RWPE1 (cell line): ENCODE measurements around the gene AP5B1.
"Not testable (repeated sequence)": the region's sequence is repeated elsewhere in the genome, so short reads cannot be mapped to it uniquely, and the experiment has no call there.

Source experiments
- CTCF ChIA-PET: fragments of 350-600 bp; sonication (Branson Sonifier 250); formaldehyde crosslinking; extraction: SDS; loops from one replicate; lab custom pipeline; 2021; lab: Yijun Ruan, JAX
- POLR2A ChIA-PET: fragments of 400-600 bp; formaldehyde crosslinking; extraction: SDS; loops from one replicate; lab custom pipeline; 2020; ENCODE audit warnings: antibody characterized with exemption; ENCODE audit not compliant: low non-redundant PET; lab: Yijun Ruan, JAX
- DNase-seq: peaks from one replicate; pipeline ENCODE4 v3.0.0; 2012; ENCODE audit warnings: low spot score
- H3K27ac ChIP-seq: fragments of 450-650 bp; 2 replicates; pipeline ENCODE4 v1.5.1; 2017
- TF ChIP-seq, protein P1 (sequence below): fragments of 450-650 bp; conservative IDR thresholded peaks from 2 replicates; pipeline ENCODE4 v1.5.1; 2017; ENCODE audit warnings: low read depth, mild to moderate bottlenecking

Gene AP5B1

GRCh38 chr11:65773784-65774411, 6.9 kb downstream of the AP5B1 start:
- no peak for DNase-seq
- ChIA-PET CTCF (no interaction called here), POLR2A (no interaction called here)
- H3K27ac ChIP-seq = 0 out of 2 replicates have a peak overlapping the region, but pooled peaks have one; percentile 8
- TF ChIP-seq, protein P1, sequence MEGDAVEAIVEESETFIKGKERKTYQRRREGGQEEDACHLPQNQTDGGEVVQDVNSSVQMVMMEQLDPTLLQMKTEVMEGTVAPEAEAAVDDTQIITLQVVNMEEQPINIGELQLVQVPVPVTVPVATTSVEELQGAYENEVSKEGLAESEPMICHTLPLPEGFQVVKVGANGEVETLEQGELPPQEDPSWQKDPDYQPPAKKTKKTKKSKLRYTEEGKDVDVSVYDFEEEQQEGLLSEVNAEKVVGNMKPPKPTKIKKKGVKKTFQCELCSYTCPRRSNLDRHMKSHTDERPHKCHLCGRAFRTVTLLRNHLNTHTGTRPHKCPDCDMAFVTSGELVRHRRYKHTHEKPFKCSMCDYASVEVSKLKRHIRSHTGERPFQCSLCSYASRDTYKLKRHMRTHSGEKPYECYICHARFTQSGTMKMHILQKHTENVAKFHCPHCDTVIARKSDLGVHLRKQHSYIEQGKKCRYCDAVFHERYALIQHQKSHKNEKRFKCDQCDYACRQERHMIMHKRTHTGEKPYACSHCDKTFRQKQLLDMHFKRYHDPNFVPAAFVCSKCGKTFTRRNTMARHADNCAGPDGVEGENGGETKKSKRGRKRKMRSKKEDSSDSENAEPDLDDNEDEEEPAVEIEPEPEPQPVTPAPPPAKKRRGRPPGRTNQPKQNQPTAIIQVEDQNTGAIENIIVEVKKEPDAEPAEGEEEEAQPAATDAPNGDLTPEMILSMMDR = no peak

DNA sequence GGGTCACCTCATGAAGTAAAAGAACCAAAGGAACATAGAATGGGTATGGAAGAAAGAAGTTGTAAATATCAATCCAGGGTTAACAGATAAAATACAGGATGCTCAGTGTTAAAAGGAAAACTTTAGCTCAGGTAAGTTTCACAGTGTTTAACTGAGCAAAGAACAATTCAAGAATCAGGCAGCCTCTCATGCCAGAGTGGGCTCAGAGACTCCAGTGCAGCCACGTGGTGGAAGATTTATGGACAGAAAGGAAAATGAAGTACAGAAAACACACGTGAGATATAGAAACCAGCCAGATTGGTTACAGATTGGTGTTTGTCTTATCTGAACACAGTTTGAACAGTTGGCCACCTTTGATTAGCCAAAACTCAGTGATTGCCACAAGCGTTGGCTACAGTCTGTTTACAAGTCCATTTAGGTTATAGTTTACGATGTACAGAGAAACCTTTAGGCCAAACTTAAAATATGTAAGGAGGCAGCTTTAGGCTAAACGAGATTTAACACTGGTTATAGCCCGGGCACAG, 9.1 kb downstream of the AP5B1 start:
- ChIA-PET POLR2A (interaction anchor here (0.8 kb wide), 1 partner anchor 9 kb away, joined by 4 read pairs; no protein-coding TSS in a partner anchor), CTCF (interaction anchor here (0.6 to 2.8 kb wide), 3 partner anchors 8 to 40 kb away, joined by 3 to 21 read pairs (median 5); partner anchors contain the start of gene AP5B1)
- no peak for DNase-seq
- H3K27ac ChIP-seq = no peak overlapping the region
- TF ChIP-seq, protein P1 = no peak

DNA sequence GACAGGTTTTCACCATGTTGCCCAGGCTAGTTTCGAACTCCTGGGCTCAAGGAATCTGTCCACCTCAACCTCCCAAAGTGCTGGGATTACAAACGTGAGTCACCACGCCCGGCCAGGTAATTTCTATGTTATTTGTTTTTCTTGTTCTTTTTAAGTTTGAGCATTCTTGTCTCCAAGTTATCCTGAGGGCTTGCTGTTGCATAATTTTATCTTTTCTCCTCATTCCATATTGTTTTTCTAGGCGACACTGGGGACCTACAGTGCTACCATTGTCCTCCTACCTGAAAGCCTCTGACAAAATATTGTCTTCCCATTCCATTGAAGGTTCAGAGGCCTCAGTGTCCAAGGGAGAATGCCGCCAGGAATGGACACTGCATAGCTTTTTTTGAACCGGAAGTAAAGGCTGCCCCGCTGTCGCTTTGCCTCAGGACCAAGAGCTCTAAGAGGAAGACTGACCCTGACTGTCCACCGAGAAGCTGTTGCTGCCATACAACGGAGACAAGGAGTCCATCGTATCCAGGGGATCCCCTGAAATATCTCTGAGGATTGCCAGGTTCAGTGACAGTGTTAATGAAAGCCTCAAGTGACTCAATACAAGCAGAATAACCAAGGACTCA, 9.7 kb downstream of the AP5B1 start:
- no peak for DNase-seq
- no peak overlapping the region for H3K27ac ChIP-seq
- POLR2A ChIA-PET = interaction anchor here (0.8 kb wide), 1 partner anchor 9 kb away, joined by 4 read pairs; no protein-coding TSS in a partner anchor
- TF ChIP-seq, protein P1 = no peak
- CTCF ChIA-PET = interaction anchor here (0.5 to 2.8 kb wide), 6 partner anchors 9 to 818 kb away, joined by 3 to 21 read pairs (median 3); partner anchors contain the start of gene AP5B1

DNA sequence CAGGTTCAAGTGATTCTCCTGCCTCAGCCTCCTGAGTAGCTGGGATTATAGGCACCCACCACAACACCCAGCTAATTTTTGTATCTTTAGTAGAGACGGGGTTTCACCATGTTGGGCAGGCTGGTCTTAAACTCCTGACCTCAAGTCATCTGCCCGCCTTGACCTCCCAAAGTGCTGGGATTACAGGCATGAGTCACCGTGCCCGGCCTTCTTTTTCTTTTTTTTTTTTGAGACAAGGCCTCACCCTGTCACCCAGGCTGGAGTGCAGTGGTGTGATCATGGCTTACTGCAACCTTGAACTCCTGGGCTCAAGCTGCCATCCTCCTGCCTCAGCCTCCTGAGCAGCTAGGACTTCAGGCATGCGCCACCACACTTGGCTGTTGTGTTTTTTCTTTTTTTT, 13.0 kb downstream of the AP5B1 start:
- not testable (repeated sequence) for DNase-seq
- peak overlapping the region; percentile 64 for H3K27ac ChIP-seq
- ChIA-PET CTCF (interaction anchor here (0.6 kb wide), 1 partner anchor 12 kb away, joined by 4 read pairs; no protein-coding TSS in a partner anchor), POLR2A (interaction anchor here (0.7 kb wide), 1 partner anchor 65 kb away, joined by 3 read pairs; no protein-coding TSS in a partner anchor)

- DNase-seq = no peak
- H3K27ac ChIP-seq = peak overlapping the region; percentile 64
- TF ChIP-seq, protein P1 = no peak
- POLR2A ChIA-PET = interaction anchor here (0.7 kb wide), 1 partner anchor 66 kb away, joined by 3 read pairs; no protein-coding TSS in a partner anchor
- CTCF ChIA-PET = interaction anchor here (0.5 to 0.6 kb wide), 3 partner anchors 12 to 1175 kb away, joined by 3 to 4 read pairs (median 3); no protein-coding TSS in a partner anchor
These were observed 13.4 kb downstream of the AP5B1 start for GRCh38 chr11:65767406-65767805.

- no peak for DNase-seq
- H3K27ac ChIP-seq = peak overlapping the region; percentile 56; the same call in 1 of the 2 replicates
- POLR2A ChIA-PET = no interaction called here
- CTCF ChIA-PET = interaction anchor here (0.6 kb wide), 2 partner anchors 13 to 1064 kb away, joined by 3 to 6 read pairs; no protein-coding TSS in a partner anchor
- TF ChIP-seq, protein P1 = no peak
These were observed 14.2 kb downstream of the AP5B1 start for GRCh38 chr11:65766535-65766934.
